ENCODE results near the gene ZFP90.

DNA sequence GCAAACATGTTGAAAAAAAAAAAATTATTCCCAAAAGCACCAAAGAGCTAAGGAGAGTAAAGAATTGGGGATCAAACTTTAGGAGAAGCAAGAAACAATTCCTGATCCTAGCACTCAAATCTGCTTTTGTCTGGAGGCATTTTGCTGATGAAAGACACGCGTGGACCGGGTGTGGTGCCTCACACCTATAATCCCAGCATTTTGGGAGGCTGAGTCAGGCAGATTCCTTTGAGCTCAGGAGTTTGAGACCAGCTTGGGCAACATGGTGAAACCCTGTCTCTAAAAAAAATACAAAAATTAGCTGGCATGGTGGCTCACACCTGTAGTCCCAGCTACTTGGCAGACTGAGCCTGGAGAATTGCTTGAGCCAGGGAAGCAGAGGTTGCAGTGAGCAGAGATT lies 35.4 kb downstream of the ZFP90 start:
- TF ChIP-seq POLR2A (IDR thresholded peaks at IDR 0.05), result no peak
- TF ChIP-seq, protein P1, sequence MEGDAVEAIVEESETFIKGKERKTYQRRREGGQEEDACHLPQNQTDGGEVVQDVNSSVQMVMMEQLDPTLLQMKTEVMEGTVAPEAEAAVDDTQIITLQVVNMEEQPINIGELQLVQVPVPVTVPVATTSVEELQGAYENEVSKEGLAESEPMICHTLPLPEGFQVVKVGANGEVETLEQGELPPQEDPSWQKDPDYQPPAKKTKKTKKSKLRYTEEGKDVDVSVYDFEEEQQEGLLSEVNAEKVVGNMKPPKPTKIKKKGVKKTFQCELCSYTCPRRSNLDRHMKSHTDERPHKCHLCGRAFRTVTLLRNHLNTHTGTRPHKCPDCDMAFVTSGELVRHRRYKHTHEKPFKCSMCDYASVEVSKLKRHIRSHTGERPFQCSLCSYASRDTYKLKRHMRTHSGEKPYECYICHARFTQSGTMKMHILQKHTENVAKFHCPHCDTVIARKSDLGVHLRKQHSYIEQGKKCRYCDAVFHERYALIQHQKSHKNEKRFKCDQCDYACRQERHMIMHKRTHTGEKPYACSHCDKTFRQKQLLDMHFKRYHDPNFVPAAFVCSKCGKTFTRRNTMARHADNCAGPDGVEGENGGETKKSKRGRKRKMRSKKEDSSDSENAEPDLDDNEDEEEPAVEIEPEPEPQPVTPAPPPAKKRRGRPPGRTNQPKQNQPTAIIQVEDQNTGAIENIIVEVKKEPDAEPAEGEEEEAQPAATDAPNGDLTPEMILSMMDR (IDR thresholded peaks at IDR 0.05), result no peak
